Neural cell (in vitro differentiated cells): ENCODE results near the gene ZNF672. TPM values are rescaled to one million over a fixed set of nuclear protein-coding genes. Genes with fewer than 3 reads are reported as not detected.

ENCODE experiments used
- H2AFZ ChIP-seq: fragments of 200-600, 300-800 bp; sonication (generic), shearing (Covaris generic); 2 replicates; pipeline ENCODE4 v1.6.0; 2014; ENCODE audit warnings: low read depth, mild to moderate bottlenecking, antibody characterized with exemption, low read length, moderate library complexity
- H3F3A ChIP-seq: fragments of 200-600 bp; shearing (Covaris generic); 2 replicates; pipeline ENCODE4 v1.6.1; 2016; ENCODE audit warnings: mild to moderate bottlenecking, moderate library complexity, mixed read lengths, antibody characterized with exemption, low read length; ENCODE audit not compliant: insufficient read depth, poor library complexity, severe bottlenecking
- H3K27ac ChIP-seq: fragments of 200-600, 300-800 bp; sonication (generic), shearing (Covaris generic); 2 replicates; pipeline ENCODE4 v1.5.1; 2014; ENCODE audit warnings: mild to moderate bottlenecking, low read length, moderate library complexity
- H3K27me3 ChIP-seq: fragments of 300-800, 200-600 bp; sonication (generic), shearing (Covaris generic); 2 replicates; pipeline ENCODE4 v1.6.0; 2014; ENCODE audit warnings: mild to moderate bottlenecking, low read depth, low read length, moderate library complexity; ENCODE audit not compliant: insufficient read depth
- H3K36me3 ChIP-seq: fragments of 300-800, 200-600 bp; sonication (generic), shearing (Covaris generic); 2 replicates; pipeline ENCODE4 v1.5.1; 2014; ENCODE audit warnings: mild to moderate bottlenecking, antibody characterized with exemption, low read length, moderate library complexity; ENCODE audit not compliant: insufficient read depth
- H3K4me2 ChIP-seq: fragments of 300-800, 200-600 bp; sonication (generic), shearing (Covaris generic); 2 replicates; pipeline ENCODE4 v1.6.0; 2014; ENCODE audit warnings: mild to moderate bottlenecking, low read length
- H3K4me3 ChIP-seq: fragments of 300-800, 200-600 bp; sonication (generic), shearing (Covaris generic); 2 replicates; pipeline ENCODE4 v1.5.1; 2014; ENCODE audit warnings: mild to moderate bottlenecking, low read length, moderate library complexity
- H3K79me2 ChIP-seq: fragments of 200-600 bp; shearing (Covaris generic); replicated peaks from 2 replicates; pipeline ENCODE4 v1.6.0; 2014; ENCODE audit warnings: mild to moderate bottlenecking, low read length, moderate library complexity; ENCODE audit not compliant: insufficient read depth
- H3K9ac ChIP-seq: fragments of 300-800, 200-600 bp; sonication (generic), shearing (Covaris generic); 2 replicates; pipeline ENCODE4 v1.6.1; 2016; ENCODE audit warnings: mild to moderate bottlenecking, low read length, mixed read lengths
- H3K9me2 ChIP-seq: fragments of 200-600 bp; shearing (Covaris generic); 2 replicates; pipeline ENCODE4 v1.6.1; 2016; ENCODE audit warnings: mild to moderate bottlenecking, low read length, mixed read lengths; ENCODE audit not compliant: insufficient read depth
- H3K9me3 ChIP-seq: fragments of 200-600, 300-800 bp; sonication (generic), shearing (Covaris generic); 2 replicates; pipeline ENCODE4 v1.6.1; 2016; ENCODE audit warnings: mild to moderate bottlenecking, mixed run types, low read length, moderate library complexity, mixed read lengths
- H4K20me1 ChIP-seq: fragments of 200-600 bp; shearing (Covaris generic); 2 replicates; pipeline ENCODE4 v1.6.1; 2016; ENCODE audit warnings: mild to moderate bottlenecking, mixed run types; ENCODE audit not compliant: insufficient read depth
- EP300 ChIP-seq: fragments of 450-650 bp; conservative IDR thresholded peaks from 2 replicates; pipeline ENCODE4 v1.6.1; 2014; ENCODE audit warnings: antibody characterized with exemption, mild to moderate bottlenecking, moderate library complexity; ENCODE audit not compliant: poor library complexity, severe bottlenecking
- EZH2 ChIP-seq: fragments of 200-600, 300-800 bp; shearing (Covaris generic), sonication (generic); IDR thresholded peaks from 2 replicates; pipeline ENCODE4 v1.6.1; 2014; ENCODE audit warnings: antibody characterized with exemption, low read length, borderline replicate concordance, mild to moderate bottlenecking; ENCODE audit not compliant: insufficient read depth, poor library complexity, severe bottlenecking
- MXI1 ChIP-seq: fragments of 450-650 bp; conservative IDR thresholded peaks from 2 replicates; pipeline ENCODE4 v1.6.1; 2014; ENCODE audit warnings: antibody characterized with exemption, mild to moderate bottlenecking; ENCODE audit not compliant: poor library complexity, severe bottlenecking
- POLR2AphosphoS5 ChIP-seq: IDR thresholded peaks from 2 replicates; pipeline ENCODE4 v1.6.1; 2012
- RAD21 ChIP-seq: fragments of 450-650 bp; conservative IDR thresholded peaks from 2 replicates; pipeline ENCODE4 v1.6.1; 2014; ENCODE audit warnings: antibody characterized with exemption, mild to moderate bottlenecking, moderate library complexity
- SMC3 ChIP-seq: fragments of 450-650 bp; conservative IDR thresholded peaks from 2 replicates; pipeline ENCODE4 v1.6.1; 2014; ENCODE audit warnings: antibody characterized with exemption, mild to moderate bottlenecking, moderate library complexity; ENCODE audit not compliant: poor library complexity
- TAF1 ChIP-seq: IDR thresholded peaks from 2 replicates; pipeline ENCODE4 v1.6.1; 2012; ENCODE audit warnings: low read depth
- polyA plus RNA-seq: library from polyadenylated mRNA; depleted of rRNA; stranded (reverse); fragments of >200 nt; gene quantifications from 2 replicates; pipeline ENCODE4 v1.2.3, GENCODE V29; 2014
- TF ChIP-seq, protein P1 (sequence below): fragments of 450-650 bp; IDR thresholded peaks from 2 replicates; pipeline ENCODE4 v1.5.1; 2014; ENCODE audit warnings: antibody characterized with exemption, mild to moderate bottlenecking, moderate library complexity; ENCODE audit not compliant: poor library complexity, severe bottlenecking
- TF ChIP-seq, protein P2 (sequence below): IDR thresholded peaks from 2 replicates; pipeline ENCODE4 v1.6.1; 2012; ENCODE audit warnings: borderline replicate concordance

Gene ZNF672
- polyA plus RNA-seq, 1 donor from 2014 or later, result 22.9 TPM

DNA sequence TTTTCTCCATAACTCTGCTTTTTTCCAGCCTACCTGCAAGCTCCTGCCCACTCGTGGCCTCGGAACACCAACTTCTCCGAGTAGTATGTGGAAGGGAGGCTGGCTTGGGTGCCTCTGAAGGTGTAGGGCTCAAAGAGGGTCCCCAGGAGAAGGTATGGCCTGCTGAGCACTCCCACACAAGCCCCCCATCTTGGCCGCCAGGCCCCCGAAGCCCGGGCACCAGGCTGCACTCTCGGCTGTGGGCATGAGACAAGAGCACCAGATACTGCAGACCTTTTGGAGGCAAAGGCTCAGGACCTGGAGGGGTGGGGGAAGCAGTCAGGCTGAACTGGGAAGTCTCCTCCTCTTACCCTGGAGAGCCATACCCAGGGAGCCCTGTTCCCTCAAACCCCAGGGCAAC lies 19.2 kb downstream of the ZNF672 start:
- no peak overlapping the region for H3K4me2 ChIP-seq
- H3K9ac ChIP-seq, result no peak overlapping the region
- peaks cover 8% of the 10 kb centered on the region for H3K27me3 ChIP-seq
- no peaks in the 10 kb centered on the region for H4K20me1 ChIP-seq
- TF ChIP-seq SMC3 (no peak), MXI1 (no peak), TAF1 (no peak), POLR2AphosphoS5 (no peak)
- TF ChIP-seq, protein P1, sequence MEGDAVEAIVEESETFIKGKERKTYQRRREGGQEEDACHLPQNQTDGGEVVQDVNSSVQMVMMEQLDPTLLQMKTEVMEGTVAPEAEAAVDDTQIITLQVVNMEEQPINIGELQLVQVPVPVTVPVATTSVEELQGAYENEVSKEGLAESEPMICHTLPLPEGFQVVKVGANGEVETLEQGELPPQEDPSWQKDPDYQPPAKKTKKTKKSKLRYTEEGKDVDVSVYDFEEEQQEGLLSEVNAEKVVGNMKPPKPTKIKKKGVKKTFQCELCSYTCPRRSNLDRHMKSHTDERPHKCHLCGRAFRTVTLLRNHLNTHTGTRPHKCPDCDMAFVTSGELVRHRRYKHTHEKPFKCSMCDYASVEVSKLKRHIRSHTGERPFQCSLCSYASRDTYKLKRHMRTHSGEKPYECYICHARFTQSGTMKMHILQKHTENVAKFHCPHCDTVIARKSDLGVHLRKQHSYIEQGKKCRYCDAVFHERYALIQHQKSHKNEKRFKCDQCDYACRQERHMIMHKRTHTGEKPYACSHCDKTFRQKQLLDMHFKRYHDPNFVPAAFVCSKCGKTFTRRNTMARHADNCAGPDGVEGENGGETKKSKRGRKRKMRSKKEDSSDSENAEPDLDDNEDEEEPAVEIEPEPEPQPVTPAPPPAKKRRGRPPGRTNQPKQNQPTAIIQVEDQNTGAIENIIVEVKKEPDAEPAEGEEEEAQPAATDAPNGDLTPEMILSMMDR, result no peak
- no peaks in the 10 kb centered on the region for H3K9me3 ChIP-seq
- H3K79me2 ChIP-seq, result no peaks in the 10 kb centered on the region
- no peak overlapping the region for H2AFZ ChIP-seq
- no peaks in the 10 kb centered on the region for H3K9me2 ChIP-seq
- H3K36me3 ChIP-seq, result no peaks in the 10 kb centered on the region
- H3F3A ChIP-seq, result no peaks in the 10 kb centered on the region
- peak overlapping the region; percentile 70 for H3K4me3 ChIP-seq
- H3K27ac ChIP-seq, result no peak overlapping the region

DNA sequence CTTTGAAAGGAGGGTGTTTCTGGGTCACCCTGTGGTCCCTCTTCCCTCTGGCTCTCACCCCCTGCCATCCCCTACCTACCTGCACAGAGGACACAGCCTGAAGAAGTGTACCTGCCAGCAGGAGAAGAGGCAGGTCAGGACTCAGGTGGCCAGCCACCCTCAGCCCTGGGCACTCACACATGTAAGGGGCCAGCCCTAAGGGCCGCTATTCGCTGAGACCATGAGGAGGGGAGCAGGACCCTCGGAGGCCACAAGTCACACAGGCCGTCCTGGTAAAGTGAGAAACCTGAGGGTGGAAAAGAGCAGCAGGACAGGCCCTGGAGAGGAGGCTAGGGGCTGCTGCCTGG lies 19.7 kb downstream of the ZNF672 start:
- Histone ChIP-seq H3K9ac (peak overlapping the region; percentile 68), H4K20me1 (no peaks in the 10 kb centered on the region), H3K27me3 (peaks cover 8% of the 10 kb centered on the region), H3K9me2 (no peaks in the 10 kb centered on the region), H3F3A (no peaks in the 10 kb centered on the region), H2AFZ (no peak overlapping the region), H3K9me3 (no peaks in the 10 kb centered on the region), H3K79me2 (no peaks in the 10 kb centered on the region), H3K36me3 (no peaks in the 10 kb centered on the region), H3K27ac (peak overlapping the region; percentile 77), H3K4me3 (peak overlapping the region; percentile 70), H3K4me2 (peak overlapping the region; percentile 26)
- TF ChIP-seq POLR2AphosphoS5 (no peak), EP300 (no peak), TAF1 (no peak), SMC3 (no peak), EZH2 (no peak)

DNA sequence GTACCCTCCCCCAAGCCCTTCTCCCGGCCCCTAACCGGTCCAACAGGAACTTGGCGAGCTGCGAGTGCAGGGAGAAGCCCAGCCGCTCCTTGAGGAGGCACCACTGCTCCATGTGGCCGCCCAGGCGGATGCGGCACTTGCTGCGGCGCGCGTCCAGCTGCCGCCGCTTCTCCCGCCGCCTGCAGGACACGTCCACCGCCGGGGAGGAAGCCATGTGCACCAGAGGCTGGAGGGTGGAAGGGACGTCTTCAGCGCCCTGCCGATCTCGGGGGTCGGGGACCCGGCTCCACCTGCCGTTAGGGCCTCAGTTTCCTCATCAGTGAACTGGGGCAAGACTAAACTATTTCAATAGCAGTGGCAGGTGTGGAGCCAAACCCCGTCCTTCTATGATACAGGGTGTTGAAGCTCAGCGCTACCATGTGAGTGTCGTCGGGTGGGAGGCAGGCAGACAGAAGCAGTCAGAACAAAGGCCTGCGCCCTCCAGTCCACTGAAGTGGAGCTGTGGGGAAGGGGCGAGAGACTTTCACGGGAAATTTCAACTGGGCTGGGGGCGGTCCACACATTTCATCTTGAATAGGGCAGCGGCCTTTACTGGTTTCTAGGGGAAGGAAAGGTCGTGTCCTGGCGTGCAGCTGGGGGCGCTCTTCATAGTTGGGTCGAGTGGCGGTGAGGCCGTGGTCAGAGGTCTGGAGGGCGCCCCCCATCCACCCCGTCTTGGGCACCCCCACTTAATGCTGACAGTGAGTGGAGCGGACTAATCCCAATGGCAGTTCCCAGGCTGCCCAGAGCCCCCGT lies 20.3 kb downstream of the ZNF672 start:
- Histone ChIP-seq H3F3A (no peaks in the 10 kb centered on the region), H3K79me2 (no peaks in the 10 kb centered on the region), H4K20me1 (no peaks in the 10 kb centered on the region), H3K9me3 (no peaks in the 10 kb centered on the region), H3K4me2 (peak overlapping the region; percentile 26), H3K4me3 (peak overlapping the region; percentile 70), H2AFZ (peak overlapping the region; percentile 80), H3K9ac (peak overlapping the region; percentile 68), H3K27me3 (peaks cover 8% of the 10 kb centered on the region), H3K36me3 (no peaks in the 10 kb centered on the region), H3K9me2 (no peaks in the 10 kb centered on the region), H3K27ac (peak overlapping the region; percentile 77)
- TF ChIP-seq EZH2, result no peak
- no peak for TF ChIP-seq RAD21
- TF ChIP-seq EP300, result no peak
- TF ChIP-seq MXI1, result peak; percentile 74
- TF ChIP-seq, protein P2, sequence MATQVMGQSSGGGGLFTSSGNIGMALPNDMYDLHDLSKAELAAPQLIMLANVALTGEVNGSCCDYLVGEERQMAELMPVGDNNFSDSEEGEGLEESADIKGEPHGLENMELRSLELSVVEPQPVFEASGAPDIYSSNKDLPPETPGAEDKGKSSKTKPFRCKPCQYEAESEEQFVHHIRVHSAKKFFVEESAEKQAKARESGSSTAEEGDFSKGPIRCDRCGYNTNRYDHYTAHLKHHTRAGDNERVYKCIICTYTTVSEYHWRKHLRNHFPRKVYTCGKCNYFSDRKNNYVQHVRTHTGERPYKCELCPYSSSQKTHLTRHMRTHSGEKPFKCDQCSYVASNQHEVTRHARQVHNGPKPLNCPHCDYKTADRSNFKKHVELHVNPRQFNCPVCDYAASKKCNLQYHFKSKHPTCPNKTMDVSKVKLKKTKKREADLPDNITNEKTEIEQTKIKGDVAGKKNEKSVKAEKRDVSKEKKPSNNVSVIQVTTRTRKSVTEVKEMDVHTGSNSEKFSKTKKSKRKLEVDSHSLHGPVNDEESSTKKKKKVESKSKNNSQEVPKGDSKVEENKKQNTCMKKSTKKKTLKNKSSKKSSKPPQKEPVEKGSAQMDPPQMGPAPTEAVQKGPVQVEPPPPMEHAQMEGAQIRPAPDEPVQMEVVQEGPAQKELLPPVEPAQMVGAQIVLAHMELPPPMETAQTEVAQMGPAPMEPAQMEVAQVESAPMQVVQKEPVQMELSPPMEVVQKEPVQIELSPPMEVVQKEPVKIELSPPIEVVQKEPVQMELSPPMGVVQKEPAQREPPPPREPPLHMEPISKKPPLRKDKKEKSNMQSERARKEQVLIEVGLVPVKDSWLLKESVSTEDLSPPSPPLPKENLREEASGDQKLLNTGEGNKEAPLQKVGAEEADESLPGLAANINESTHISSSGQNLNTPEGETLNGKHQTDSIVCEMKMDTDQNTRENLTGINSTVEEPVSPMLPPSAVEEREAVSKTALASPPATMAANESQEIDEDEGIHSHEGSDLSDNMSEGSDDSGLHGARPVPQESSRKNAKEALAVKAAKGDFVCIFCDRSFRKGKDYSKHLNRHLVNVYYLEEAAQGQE, result no peak
- TF ChIP-seq POLR2AphosphoS5, result peak; percentile 38
- TF ChIP-seq TAF1, result peak; percentile 47
- TF ChIP-seq SMC3, result no peak
- TF ChIP-seq, protein P1, result peak; percentile 67
